ENCODE measurements around the gene ZKSCAN5.
"Not testable (repeated sequence)": the region's sequence is repeated elsewhere in the genome, so short reads cannot be mapped to it uniquely, and the experiment has no call there.

ZKSCAN5 gene

DNA sequence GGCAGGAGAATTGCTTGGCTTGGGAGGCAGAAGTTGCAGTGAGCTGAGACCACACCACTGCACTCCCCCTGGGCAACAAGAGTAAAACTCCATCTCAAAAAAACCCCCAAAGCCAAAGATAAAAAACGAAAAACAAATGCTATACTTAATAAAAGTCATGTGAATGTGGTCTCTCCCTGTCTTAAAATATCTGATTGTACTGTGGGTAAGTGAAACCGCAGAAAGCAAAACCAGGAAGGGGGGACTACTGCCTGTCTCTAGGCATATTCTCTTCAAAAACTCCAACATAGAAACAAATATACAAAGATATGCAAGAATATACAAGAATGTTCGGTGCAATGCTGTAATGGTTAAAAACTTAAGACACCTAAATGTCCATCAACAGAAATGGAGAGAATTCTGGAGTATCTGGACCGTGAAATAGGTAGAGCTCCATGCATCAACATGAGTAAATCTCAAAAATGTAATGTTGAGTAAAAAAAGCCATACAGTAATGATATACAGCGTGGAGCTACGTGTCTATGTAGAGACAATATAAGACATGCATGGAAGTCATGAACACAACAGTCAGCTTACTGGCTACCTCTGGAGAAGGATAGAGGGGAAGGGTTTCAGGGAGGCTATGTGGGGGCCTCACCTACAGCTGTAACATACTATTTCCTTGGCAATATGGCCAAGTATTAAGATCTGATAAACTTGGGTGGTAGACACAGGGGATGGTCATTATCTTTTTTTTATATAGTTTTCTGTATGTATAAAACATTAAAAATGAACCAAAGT is 6.5 kb upstream of the ZKSCAN5 start:
- no peak for DNase-seq (ENCODE audit: low spot score)

- DNase-seq (ENCODE audit: low spot score): no peak
Measured at GRCh38 chr7:99498546-99498944, 5.9 kb upstream of the ZKSCAN5 start.

DNA sequence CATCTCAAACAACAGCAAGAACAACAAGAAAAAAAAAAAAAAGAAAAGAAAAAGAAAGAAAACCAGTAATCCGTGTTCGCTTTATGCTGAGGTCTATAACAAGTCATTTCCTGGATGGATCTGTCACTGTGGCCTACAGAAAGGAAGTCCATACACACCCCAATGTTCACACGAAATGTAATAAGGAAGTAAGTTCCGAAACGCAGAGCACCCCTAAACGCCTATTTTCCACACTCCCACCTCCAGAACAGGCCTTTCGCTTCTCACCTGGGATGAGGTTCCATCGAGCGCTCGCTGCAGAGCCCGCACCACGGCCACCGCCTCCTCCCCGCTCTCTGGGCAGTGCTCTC is 5.1 kb upstream of the ZKSCAN5 start:
- DNase-seq (ENCODE audit: low spot score): peak; percentile 44

DNA sequence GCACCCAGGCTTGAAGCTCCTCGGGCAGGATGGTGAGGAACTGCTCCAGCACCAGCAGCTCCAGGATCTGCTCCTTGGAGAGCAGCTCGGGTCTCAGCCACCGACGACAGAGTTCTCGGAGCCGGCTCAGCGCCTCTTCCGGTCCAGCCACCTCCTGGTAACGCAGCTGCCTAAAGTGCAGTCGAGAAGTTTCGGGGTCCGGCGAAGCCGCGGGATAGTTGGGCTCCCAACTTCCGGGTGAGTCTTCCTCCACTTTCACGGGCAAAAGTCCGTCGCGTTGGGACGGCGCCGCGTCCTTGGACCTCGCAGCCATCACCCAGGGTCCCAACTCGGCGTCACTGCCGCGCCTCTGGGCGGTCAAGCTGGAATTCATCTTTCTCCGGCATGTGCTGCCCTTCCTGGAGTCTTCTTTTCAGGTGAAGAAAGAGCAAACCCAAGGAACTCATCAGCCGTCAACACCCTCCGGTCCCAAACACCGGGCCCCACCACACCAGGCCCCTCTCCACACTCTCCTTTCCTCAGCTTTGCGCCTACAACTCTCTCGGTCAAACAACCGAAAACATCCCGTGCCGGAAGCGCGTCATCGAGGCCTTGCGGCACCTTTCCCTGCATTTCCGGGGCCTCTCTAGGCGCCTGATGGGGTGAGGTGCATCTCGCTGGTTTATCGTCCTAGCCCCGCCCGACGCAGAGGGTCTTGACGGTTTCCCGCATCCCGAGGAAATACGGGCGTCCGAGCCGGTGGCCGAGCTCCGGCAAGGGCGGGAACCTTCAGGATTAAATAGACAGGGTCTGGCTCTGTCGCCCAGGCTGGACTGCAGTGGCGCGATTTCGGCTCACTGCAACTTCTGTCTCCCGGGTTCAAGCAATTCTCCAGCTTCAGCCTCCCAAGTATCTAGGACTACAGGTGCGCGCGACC is 4.5 kb upstream of the ZKSCAN5 start, which contains the start of gene ZNF394:
Gene ZNF394 (minus strand): TSS at position 561 of the 916 bp plus-strand sequence. CDS start 188 bp downstream, at position 373.
- peak; percentile 89 for DNase-seq (ENCODE audit: low spot score)

DNA sequence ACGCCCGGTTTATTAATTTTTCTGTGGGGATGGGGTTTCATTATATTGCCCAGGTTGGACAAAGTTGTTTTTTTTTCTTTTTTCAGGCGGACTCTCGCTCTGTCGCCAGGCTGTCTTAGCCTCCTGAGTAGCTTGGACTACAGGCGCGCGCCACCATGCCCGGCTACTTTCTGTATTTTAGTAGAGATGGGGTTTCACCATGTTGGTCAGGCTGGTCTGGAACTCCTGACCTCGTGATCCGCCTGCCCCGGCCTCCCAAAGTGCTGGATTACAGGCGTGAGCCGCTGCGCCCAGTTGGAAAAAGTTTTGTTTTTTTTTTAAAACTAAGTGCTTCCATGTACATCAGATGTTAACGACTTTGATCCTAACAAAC is 3.8 kb upstream of the ZKSCAN5 start:
- DNase-seq (ENCODE audit: low spot score): no peak

GRCh38 chr7:99501236-99501635 is 3.2 kb upstream of the ZKSCAN5 start:
- DNase-seq (ENCODE audit: low spot score): not testable (repeated sequence)

GRCh38 chr7:99504281-99504602 is 220 bp upstream of the ZKSCAN5 start:
- no peak for DNase-seq (ENCODE audit: low spot score)

GRCh38 chr7:99505324-99505662 is 831 bp downstream of the ZKSCAN5 start:
- no peak for DNase-seq (ENCODE audit: low spot score)

DNA sequence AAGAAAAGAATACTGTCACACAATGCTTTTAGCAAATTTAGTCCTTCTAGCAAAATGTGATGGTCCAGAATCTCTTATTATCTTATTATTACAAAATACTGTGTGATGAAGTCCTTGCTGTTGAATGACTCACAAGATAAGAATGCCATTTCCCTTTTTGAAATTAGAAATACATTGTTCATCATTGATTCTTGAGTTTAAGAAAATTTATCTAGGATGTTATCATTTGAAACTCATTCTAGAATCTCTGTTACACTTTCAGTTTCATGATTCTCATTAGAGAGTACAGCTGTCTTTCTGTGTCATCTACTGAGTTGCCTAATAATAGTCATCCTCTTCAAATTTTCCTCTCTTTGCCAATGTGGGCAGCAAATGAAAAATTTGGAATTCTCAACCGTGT is 9.6 kb downstream of the ZKSCAN5 start:
- no peak for DNase-seq (ENCODE audit: low spot score)

- DNase-seq (ENCODE audit: low spot score): no peak
Measured at GRCh38 chr7:99521399-99521798, 16.9 kb downstream of the ZKSCAN5 start.

DNA sequence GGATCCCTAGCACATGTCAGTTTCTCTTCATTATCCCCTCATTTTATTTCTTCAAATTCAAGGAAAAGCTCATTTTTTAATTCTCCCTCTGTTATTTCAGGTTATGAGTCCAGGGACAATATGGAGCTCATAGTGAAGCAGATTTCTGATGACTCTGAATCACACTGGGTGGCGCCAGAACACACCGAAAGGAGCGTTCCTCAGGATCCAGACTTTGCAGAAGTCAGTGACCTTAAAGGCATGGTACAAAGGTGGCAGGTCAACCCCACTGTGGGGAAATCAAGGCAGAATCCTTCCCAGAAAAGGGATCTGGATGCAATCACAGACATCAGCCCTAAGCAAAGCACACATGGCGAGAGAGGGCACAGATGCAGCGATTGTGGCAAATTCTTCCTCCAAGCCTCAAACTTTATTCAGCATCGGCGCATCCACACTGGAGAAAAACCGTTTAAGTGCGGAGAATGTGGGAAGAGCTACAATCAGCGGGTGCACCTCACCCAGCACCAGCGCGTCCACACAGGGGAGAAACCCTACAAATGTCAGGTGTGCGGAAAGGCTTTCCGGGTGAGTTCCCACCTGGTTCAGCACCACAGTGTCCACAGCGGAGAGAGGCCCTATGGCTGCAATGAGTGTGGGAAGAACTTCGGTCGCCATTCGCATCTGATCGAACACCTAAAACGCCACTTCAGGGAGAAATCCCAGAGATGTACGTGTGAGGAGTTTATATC is 21.4 kb downstream of the ZKSCAN5 start:
- DNase-seq (ENCODE audit: low spot score): no peak

GRCh38 chr7:99531354-99531765 is 26.9 kb downstream of the ZKSCAN5 start:
- DNase-seq (ENCODE audit: low spot score): no peak

DNA sequence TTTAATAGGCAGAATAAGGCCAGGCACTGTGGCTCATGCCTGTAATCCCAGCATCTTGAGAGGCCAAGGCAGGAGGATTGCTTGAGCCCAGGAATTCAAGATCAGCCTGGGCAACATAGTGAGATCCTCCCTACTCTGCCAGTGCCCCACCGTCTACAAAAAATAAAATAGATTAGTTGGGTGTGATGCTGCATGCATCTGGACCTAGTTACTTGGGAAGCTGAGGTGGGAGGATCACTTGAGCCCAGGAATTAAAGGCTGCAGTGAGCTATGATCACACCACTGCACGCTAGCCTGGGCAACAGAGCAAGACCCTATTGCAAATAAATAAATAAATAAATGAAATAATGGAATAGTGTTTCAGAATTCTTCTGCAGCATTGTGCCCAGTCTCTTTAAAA is 31.2 kb downstream of the ZKSCAN5 start:
- DNase-seq (ENCODE audit: low spot score): no peak

DNA sequence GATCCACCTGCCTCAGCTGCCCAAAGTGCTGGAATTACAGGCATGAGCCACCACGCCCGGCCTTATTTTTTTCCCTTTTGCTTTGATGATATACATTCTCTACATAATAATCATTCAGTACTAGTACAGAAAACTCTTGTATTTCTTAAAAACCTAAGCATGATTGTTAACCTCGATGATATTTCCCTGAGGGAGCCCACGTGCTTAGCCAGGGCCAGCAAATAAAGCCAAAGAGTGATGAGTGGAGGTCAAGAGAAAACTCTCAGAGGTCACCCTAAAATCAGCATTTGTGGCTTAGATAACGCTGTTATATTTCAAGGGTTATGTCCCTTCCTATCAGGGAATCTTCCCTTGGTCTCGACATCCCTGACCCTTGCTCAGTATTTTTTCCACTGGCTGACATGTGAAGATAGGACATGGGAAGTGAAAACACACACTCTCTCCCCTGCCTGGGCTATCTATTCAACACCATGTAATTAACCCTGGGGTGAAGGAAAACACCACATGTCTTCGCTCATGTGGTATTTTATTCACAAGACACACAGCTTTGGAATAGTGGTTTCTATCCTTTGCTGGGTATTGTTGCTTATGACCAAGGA is 34.9 kb downstream of the ZKSCAN5 start:
- no peak for DNase-seq (ENCODE audit: low spot score)

- no peak for DNase-seq (ENCODE audit: low spot score)
Measured at GRCh38 chr7:99540542-99540941, 36.1 kb downstream of the ZKSCAN5 start.

GRCh38 chr7:99541212-99541611 is 36.8 kb downstream of the ZKSCAN5 start:
- DNase-seq (ENCODE audit: low spot score): no peak

DNA sequence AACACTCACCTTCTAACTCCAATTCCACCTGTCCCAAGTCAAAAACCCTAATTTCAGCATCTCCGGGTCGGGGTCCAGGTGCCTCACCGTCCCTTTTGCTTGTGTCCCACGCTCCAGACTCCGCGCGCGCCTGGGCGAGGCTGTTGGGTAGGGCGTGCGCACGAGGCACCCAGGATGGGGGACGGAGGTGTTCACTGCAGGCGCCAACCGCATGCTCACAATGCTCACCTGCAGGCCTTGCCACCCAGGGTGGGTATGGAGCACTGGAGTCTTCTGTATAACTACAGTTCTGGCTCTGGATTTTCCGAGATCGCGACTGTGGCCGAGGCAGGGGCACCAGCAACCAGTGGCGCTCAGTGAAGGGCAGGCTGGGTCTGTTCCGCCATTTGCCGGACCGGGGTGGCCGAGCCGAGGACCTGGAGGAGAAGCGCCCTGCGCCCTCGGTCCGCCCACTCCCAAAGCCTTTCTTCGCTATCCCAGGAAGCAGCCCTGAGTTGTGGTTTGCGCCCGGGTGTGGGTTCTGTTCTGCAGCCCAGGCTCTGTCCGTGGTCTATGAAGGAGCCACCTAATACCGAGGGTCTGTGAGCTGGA is 38.7 kb downstream of the ZKSCAN5 start:
- no peak for DNase-seq (ENCODE audit: low spot score)

GRCh38 chr7:99543916-99544315 is 39.5 kb downstream of the ZKSCAN5 start:
- no peak for DNase-seq (ENCODE audit: low spot score)

DNA sequence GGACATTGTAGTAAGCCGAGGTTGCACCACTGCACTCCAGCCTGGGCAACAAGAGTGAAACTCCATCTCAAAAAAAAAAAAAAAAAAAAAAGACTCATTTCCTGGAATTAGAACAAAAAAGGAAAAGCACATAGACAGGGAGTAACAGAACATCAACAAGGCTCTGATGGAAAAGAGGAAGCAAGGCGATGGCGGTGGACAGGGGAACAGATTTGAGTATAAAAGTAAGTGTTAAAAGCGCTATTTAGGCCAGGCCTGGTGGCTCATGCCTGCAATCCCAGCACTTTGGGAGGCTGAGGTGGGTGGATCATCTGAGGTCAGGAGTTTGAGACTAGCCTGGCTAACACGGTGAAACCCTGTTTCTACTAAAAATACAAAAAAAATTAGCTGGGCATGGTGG is 40.8 kb downstream of the ZKSCAN5 start:
- DNase-seq (ENCODE audit: low spot score): not testable (repeated sequence)

DNA sequence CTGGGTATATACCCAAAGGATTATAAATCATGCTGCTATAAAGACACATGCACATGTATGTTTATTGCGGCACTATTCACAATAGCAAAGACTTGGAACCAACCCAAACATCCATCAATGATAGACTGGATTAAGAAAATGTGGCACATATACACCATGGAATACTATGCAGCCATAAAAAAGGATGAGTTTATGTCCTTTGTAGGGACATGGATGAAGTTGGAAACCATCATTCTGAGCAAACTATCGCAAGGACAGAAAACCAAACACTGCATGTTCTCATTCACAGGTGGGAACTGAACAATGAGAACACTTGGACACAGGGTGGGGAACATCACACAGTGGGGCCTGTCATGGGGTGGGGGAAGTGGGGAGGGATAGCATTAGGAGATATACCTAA is 45.1 kb downstream of the ZKSCAN5 start:
- DNase-seq (ENCODE audit: low spot score): not testable (repeated sequence)

GRCh38 chr7:99551334-99551733 is 46.9 kb downstream of the ZKSCAN5 start:
- no peak for DNase-seq (ENCODE audit: low spot score)
